Measurements from ENCODE around the gene P4HA3.
A peak's percentile ranks its signal among the peaks of the same experiment; 100 is the strongest.

P4HA3 gene

DNA sequence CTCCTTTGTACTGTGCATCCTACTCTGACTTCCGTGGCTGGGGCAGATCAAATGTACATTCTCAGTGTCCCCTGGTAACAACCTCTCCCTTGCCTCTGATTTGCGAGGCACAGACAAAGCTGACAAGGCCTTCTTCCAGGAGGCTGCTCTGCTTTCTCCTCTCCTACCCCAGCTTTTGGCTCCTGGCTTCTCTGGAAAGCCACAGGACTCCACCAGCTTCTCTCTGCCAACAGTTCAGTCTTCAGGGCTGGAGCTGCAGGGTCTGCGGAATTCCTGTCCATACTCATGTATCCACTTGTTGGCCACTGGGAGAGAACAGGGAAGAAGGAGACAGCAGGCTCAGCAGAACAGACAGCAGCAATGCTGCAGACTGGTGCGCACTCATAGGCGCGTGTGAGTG lies 44.4 kb downstream of the P4HA3 start:
- no peak for DNase-seq (ENCODE audit: low read depth in 3 of 3)

DNA sequence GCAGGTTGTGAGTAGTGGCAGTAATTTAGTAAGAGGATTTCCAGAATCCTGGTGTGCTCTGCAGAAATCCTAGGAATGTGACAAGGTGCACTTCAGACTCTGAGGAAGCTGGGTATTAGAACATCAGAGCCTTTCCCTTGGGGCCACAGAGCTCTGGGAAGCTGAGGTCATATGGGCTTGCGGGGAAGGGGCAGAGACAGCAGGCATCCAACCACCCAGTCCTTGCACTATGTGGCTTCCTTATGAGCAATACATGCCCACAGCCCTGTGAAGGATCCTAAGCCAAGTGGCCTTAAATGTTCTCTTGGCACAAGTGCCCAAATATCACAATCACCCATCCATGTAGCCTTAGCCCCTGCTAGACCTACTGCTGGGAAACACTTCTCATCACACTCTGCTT lies 46.2 kb downstream of the P4HA3 start:
- DNase-seq (ENCODE audit: low read depth in 3 of 3): no peak

DNA sequence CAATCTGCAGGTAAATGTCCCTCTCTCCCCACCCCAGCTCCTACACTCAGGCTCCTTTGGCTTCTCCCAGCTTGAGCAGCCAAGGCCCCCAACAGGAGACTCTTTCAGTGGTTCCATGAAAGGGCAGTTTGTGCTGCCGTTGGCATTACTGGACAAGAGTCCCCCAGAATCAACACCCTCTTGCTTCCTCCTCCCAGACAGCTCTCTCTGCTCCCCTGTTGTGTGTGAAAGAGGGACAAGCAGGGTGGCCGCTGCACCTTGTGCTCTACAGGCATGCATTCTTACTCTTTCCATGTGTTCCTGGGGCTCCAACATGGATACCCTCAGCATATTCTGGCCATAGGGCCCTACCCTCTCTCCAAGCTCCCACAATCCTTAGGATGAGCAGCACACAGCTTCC lies 48.7 kb downstream of the P4HA3 start:
- no peak for DNase-seq (ENCODE audit: low read depth in 3 of 3)

DNA sequence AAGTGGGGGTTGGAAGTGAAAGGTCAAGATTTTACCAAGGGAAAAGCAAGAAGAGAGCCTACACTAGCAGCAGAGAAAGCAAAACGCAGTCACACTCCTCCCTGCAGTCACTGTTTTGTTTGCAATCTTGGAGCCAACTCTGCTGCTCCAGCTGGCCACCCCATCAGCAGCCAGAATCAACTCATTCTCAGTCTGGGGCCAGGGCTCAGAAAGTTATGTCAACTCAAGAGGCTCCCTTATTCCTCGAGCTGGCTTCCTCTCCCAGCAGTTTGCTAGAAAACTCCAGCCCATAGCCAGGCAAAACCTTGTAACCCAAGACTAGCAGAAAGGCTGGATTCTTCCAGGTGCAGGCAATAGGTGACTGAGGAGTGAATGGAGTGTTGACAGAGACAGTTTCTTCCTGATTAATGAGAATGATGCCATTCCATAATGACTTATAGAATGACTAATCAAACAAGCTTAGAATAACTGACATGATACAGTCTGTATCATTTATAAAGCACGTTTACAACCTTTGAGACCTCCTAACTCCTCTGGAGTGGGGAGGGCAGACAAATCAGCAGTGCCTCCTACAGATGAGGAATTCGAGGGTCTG lies 53.4 kb downstream of the P4HA3 start:
- DNase-seq (ENCODE audit: low read depth in 3 of 3): no peak

DNA sequence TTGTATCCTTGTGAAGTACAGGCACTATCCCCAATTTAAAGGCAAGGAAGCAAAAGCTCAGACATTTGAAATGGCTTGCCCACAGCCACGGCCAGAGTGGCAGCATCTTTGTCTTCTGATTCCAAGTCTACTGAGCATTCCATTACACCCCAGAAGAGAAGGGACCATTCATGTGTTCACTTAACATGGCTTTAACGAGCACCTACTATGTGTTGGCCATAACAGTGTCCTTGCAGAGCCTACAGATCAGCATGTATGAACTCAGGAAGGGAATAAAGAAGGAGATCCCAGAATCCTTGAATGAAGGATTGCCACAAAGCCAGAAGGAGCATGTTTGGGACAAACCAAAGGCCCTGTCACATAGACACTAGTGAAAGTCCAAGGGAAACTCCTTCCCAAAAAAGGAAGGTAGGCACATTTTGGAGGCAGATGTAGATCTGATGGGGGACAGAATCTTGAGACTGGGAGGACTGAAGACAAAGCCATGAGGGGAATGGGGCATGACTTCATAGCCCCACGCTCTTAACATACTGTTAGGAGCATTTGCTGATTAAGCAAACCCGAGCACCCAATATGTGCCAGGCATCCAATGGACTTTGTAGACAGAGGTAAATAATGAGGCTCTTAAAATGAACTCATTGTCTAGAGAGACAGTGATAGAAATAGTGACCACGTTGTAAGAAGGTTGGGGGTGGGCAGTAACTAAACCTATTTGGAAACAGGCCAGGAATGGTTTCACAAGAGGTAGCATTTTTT lies 54.9 kb downstream of the P4HA3 start:
- no peak for DNase-seq (ENCODE audit: low read depth in 3 of 3)

DNA sequence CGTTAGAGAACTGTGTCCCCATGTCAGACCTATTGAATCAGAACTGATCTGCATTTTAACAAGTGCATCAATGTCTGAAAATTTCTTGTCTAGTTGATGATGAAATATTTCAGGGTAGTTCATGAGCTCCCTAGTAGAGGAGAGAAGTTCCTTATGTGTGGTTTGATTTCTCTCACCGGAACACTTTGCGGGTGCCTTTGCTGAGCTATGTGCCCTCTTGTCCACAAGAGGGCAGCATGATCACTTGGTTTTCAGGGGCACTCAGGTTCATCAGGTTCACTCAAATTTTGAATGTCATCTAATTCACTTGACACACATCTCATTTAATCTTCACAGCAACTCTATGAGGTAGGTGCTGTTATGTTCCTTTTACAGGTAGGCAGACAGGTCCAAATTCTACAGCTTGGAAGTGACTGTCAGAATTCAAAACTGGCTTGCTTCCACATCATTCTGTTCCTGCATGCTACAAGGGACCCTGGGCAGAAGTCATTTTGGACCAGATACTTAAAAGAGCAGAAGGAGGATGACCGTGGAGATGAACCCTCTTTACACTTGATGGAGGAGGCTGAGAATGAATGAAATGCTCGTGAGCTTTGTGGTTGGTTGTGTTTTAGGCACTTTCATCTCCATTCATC lies 55.6 kb downstream of the P4HA3 start:
- peak in 2 of 3 donors; percentile 18 to 29 for DNase-seq (ENCODE audit: low read depth in 3 of 3)

DNA sequence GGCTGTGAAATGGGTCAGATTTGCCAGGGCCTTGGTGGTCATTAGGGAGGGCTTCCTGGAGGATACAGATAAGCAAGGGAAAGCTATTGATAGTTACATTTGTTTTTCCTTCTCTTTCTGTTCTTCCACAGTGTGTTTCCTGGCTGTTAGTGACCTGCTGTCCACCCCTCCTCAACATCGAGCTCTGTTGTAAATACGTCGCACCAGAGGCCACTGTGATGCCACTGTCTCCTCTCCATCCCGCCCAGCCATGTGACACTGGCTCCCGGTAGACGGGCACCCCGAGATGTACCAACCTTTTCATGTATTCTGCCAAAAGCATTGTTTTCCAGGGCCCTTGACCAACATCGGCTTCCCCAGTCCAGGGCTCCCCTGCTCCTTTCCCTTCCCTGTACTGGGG lies 58.1 kb downstream of the P4HA3 start:
- DNase-seq (ENCODE audit: low read depth in 3 of 3): no peak

DNA sequence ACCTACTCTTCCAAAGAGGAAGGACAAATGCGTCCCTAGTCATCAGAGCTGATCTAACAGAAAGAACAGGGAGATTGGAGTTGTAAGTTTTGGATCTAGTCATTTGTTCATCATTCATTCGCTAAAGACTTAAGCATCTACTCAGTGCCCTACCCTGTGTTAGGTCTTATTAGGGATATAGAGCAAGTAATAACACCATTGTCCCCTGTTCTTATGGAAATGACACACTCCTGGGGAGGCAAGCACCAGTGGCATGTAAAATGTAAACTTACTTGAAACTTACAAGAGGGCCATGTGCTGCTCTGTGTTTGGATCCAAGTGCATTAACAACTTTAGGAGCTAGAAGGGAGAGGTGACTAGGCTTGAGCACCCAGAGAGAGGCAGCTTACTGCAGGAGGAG lies 61.9 kb downstream of the P4HA3 start:
- DNase-seq (ENCODE audit: low read depth in 3 of 3): no peak

DNA sequence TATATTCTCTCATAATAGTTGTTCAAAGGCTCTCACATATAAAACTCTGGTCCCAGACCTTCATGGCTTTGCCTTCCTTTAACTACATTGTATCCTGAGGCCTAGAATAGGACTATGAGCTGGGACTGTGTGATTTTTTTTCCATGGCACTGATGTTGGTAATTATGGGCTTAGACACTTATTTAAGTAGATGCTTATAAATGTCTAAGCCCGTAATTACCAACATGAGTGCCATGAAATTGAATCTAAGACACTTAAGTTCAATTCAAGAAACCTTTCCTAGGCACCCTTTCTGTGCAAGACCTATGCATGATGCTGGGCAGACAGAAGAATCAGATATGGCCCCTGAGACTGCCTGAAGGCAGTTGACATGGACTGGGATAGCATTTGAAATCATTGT lies 63.0 kb downstream of the P4HA3 start:
- DNase-seq (ENCODE audit: low read depth in 3 of 3): no peak

DNA sequence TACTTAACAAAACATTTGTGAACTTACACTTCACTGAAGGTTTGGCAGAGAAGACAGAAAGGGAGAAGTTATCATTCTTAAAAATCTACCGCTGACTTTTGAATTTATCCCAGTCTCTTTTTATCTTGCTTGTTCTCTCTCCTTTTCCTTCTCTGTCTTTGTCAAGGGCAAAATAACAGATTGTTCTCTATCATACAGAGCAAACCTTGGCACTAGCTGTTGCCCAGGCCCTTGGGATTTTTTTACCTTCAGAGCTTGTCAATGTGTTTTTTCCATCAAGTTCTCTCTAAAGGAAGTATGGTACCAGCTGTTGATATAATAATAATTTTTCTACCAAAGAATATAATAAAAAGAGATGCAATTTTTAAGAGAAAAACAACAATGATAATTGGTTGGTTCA lies 73.2 kb downstream of the P4HA3 start:
- no peak for DNase-seq (ENCODE audit: low read depth in 3 of 3)

DNA sequence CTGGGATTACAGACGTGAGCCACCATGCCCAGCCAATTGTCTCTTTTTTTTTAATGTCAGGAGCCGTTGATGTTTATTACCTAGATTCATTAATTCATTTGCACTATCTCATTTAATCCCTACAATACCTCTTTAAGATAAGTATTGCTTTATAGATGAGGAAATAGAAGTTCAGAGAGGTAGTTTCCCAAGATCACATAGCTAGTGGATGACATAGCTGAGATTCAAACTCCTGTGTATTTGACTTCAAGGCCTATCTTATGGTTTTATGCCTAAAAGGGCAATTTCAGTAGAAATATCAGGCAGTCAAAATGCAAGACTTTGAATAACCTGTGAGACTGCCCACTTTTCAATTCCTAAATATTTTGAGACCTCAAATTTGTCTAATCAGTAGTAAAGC lies 73.9 kb downstream of the P4HA3 start:
- no peak for DNase-seq (ENCODE audit: low read depth in 3 of 3)

DNA sequence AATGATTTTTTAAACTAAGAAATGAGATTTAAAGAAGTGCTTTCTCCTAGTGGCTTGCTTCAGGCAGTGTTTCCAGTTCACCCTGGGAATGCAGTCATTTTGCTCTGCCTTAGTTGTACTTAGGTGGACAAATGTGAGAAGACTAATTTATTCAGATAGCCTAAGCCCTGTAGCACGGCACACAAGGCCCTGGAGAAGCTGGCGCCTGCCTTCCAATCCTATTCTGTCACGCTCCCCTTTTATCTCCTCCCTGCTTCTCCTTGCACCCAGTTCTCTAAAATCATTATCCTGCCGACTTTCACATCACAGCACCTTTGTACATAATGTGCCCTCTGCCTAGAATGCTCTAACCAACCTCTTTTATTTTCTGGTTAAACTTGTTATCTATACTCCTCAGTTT lies 76.3 kb downstream of the P4HA3 start:
- no peak for DNase-seq (ENCODE audit: low read depth in 3 of 3)

DNA sequence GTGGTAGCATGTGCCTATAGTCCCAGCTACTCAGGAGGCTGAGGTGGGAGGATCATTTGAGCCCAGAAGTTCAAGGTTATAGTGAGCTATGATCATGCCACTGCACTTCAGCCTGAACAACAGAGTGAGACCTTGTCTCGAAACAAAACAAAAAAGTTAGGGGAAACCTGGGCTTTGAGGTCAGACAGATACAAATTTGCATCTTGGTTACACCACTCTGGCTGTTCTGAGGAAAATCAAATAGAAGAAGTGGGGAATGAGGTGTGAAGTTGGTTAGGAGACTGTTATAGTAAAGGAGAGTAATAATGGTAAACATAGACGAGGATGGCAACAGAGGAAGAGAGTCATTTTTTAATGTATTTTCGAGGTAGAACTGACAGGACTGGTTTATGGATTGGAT lies 77.8 kb downstream of the P4HA3 start:
- DNase-seq (ENCODE audit: low read depth in 3 of 3): no peak

DNA sequence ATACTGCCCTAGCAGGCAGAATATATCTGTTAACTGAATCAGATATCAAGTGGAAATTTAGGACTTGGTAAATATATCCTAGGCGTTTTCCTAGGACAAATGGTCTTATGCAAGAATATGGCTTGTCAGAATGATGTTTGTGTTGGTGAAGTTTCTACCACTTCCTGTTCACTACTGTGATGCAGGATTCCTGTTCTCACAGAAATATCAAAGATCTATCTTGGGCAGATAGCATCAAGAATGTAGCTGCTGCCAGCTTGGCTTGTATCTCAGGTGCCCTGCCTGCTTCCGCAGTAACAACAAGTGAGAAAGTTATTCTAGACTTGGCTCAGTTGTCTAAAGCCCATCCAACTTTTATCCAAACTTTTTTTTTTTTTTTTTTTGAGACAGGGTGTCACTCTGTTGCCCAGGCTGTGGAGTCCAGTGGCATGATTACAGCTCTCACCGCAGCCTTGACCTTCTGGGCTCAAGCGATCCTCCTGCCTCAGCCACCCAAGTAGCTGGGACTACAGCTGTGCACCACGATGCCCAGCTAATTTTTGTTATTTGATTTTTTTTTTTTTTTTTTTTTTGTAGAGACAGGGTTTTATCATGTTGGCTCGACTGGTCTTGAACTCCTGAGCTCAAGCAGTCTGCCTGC lies 79.0 kb downstream of the P4HA3 start:
- no peak for DNase-seq (ENCODE audit: low read depth in 3 of 3)

DNA sequence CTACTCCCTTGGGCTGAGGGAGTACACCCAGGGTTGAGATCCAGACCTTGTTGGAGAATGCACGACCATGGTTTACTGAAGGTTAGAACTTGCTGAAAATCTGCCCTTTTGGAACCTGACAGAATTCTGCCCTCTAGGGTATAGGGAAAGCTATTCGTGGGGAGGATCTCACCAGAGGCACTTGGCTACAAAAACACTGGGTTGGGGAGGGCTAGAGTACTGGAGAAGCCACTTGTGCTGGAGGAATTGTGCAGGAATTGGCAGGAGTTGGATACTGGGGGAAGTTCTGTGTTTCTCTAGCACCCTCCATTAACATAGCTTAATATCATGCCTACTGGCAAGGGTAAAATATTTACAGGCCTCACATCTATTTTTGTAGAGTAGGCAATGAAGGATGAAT lies 84.5 kb downstream of the P4HA3 start:
- no peak for DNase-seq (ENCODE audit: low read depth in 3 of 3)

DNA sequence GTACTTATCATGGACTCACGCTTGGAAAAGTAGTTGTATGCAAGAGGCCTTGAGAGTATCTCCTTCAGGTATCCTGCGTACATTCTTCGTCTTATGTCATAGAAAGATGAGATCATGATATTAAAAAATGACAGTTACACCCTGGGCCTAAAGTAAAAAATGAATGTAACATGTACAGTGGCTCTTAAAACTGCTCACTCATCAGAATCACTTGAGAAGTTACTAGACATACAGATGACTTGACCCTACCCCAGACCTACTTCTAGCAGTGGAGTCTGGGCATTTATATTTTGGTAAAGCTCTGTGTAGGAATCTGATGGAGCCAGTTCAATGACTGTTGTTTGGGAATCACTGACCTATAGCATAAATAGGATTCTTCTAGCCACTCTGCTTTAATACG lies 85.9 kb downstream of the P4HA3 start:
- no peak for DNase-seq (ENCODE audit: low read depth in 3 of 3)

DNA sequence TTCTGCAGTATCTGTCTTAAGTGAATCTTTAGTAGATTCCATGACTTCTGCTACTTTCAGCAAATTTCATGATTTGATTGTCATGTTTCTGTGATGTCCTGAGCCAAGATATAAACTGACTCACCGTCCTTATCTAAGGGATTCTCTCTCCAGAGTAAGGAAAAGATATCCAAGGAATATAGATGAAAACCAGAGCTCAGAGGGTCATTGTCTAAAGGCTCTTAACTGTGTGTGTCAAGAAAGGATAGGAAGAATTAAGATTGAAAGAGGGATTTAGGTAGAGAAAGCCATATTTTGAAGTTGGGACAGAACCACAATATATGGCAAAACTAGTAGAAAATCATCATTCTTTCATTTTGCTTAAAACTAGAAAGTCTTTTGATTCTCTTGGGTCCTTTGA lies 89.6 kb downstream of the P4HA3 start:
- DNase-seq (ENCODE audit: low read depth in 3 of 3): no peak

DNA sequence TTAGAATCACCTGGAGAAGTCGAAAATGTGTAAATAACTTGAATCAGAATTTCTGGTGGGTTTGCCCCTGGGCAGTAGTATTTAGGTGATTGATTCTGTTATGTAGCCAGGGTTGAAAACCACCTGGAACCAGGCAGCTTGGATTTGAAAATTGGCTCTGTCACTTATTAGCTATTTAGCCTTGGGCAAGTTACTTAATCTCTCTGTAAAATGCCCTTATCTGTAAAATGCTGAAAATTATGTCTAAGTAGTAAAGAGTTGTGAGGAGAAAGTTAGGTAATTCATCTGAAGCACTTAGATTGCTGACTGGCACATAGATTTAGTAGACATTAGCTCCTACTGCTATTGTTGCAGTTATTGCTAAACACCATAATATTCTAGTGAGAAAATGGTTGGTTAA lies 91.1 kb downstream of the P4HA3 start:
- no peak for DNase-seq (ENCODE audit: low read depth in 3 of 3)

Measured in stimulated activated CD4-positive, alpha-beta T cell treated with anti-CD3 and anti-CD28 coated beads, TNF-alpha, amount 100 ng/mL, for 48 hours (primary cell).